ENCODE data around the gene ZNF296. TPM values are rescaled to one million over a fixed set of nuclear protein-coding genes. Genes with fewer than 3 reads are reported as not detected.

Gene ZNF296
- total RNA-seq, 1 donor from 2014 or later: 0.54 TPM

- Mint-ChIP-seq H3K4me1 (ENCODE audit: unreplicated experiment) (peaks cover 3% of the 10 kb centered on the region), H3K4me3 (ENCODE audit: unreplicated experiment) (no peak overlapping the region), H3K27ac (ENCODE audit: unreplicated experiment) (peak overlapping the region; percentile 24), H3K36me3 (ENCODE audit: low read depth, unreplicated experiment) (peaks cover 34% of the 10 kb centered on the region), H3K27me3 (ENCODE audit: unreplicated experiment) (peaks cover 4% of the 10 kb centered on the region), H3K9me3 (ENCODE audit: unreplicated experiment) (no peaks in the 10 kb centered on the region)
- TF ChIP-seq CTCF (IDR thresholded peaks at IDR 0.05; ENCODE audit: unreplicated experiment): no peak
- DNase-seq (ENCODE audit: low spot score): no peak
These were observed 12.2 kb downstream of the ZNF296 start for GRCh38 chr19:45063851-45064801.

GRCh38 chr19:45061965-45062364 lies 14.3 kb downstream of the ZNF296 start:
- peaks cover 46% of the 10 kb centered on the region for H3K36me3 Mint-ChIP-seq (ENCODE audit: low read depth, unreplicated experiment)
- no peak for TF ChIP-seq CTCF (IDR thresholded peaks at IDR 0.05; ENCODE audit: unreplicated experiment)
- H3K27me3 Mint-ChIP-seq (ENCODE audit: unreplicated experiment): peaks cover 4% of the 10 kb centered on the region
- H3K27ac Mint-ChIP-seq (ENCODE audit: unreplicated experiment): no peak overlapping the region
- peaks cover 6% of the 10 kb centered on the region for H3K4me1 Mint-ChIP-seq (ENCODE audit: unreplicated experiment)
- no peaks in the 10 kb centered on the region for H3K9me3 Mint-ChIP-seq (ENCODE audit: unreplicated experiment)
- DNase-seq (ENCODE audit: low spot score): no peak
- no peak overlapping the region for H3K4me3 Mint-ChIP-seq (ENCODE audit: unreplicated experiment)

DNA sequence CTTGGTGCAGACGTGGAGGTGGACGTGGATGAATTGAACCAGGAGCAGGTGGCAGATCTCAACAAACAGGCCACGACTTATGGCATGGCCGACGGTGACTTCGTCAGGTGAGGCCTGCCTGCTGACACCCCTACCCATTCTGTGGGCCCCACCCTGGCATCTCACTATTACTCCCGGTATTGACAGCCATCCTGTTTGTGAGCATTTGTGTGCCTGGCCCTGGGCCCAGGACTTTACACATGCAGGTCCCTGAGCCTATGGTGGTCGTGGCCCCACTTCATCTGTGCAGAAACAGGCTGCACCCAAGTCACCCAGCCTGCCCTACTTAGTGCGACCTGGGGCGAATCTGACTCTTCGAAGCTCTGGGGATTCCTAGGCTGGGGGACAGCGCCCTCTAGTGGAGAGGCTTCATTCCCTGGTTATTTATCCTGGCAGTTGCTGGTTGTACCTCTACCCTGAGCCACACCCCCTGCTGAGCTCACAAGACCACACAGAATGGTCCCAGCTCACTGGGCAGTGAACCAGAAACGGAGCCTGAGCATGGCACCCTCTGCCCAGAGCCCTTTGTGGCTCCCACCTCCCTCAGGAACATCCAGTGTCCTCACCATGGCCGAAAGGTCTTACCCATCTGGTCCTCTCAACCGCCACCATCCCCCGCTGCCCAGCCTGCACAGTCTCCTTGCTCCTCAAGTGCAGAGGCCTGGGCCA lies 16.9 kb downstream of the ZNF296 start:
- Mint-ChIP-seq H3K27ac (ENCODE audit: unreplicated experiment) (no peak overlapping the region), H3K9me3 (ENCODE audit: unreplicated experiment) (no peaks in the 10 kb centered on the region), H3K27me3 (ENCODE audit: unreplicated experiment) (peaks cover 4% of the 10 kb centered on the region), H3K4me1 (ENCODE audit: unreplicated experiment) (peaks cover 6% of the 10 kb centered on the region), H3K4me3 (ENCODE audit: unreplicated experiment) (no peak overlapping the region), H3K36me3 (ENCODE audit: low read depth, unreplicated experiment) (peaks cover 55% of the 10 kb centered on the region)
- peak; percentile 94 for TF ChIP-seq CTCF (IDR thresholded peaks at IDR 0.05; ENCODE audit: unreplicated experiment)
- DNase-seq (ENCODE audit: low spot score): peak; percentile 87

- no peak overlapping the region for H3K4me3 Mint-ChIP-seq (ENCODE audit: unreplicated experiment)
- H3K4me1 Mint-ChIP-seq (ENCODE audit: unreplicated experiment): peaks cover 6% of the 10 kb centered on the region
- H3K36me3 Mint-ChIP-seq (ENCODE audit: low read depth, unreplicated experiment): peaks cover 59% of the 10 kb centered on the region
- no peaks in the 10 kb centered on the region for H3K9me3 Mint-ChIP-seq (ENCODE audit: unreplicated experiment)
- DNase-seq (ENCODE audit: low spot score): no peak
- no peak overlapping the region for H3K27ac Mint-ChIP-seq (ENCODE audit: unreplicated experiment)
- H3K27me3 Mint-ChIP-seq (ENCODE audit: unreplicated experiment): peaks cover 4% of the 10 kb centered on the region
- TF ChIP-seq CTCF (IDR thresholded peaks at IDR 0.05; ENCODE audit: unreplicated experiment): no peak
These were observed 17.6 kb downstream of the ZNF296 start for GRCh38 chr19:45058622-45059159.
